Motor neuron (in vitro differentiated cells): ENCODE results near the gene MARCHF10. TPM values are rescaled to one million over a fixed set of nuclear protein-coding genes. Genes with fewer than 3 reads are reported as not detected.

Source experiments
- ATAC-seq, 8 experiments: fragments of 200-7000 bp; cut with Tn5 transposase; replicated peaks in 6 of 8; 2 replicates each; pipeline ENCODE4 v1.8.0; 2021; ENCODE audit warnings: mild to moderate bottlenecking in 8 of 8, moderate library complexity in 8 of 8
- H3K27ac ChIP-seq, 2 donors: fragments of 250-450 bp; sonication (Bioruptor Pico); 2 replicates each; pipeline ENCODE4 v1.9.0; 2021; ENCODE audit warnings: antibody characterized with exemption in 2 of 2, mild to moderate bottlenecking in 2 of 2, moderate library complexity in 1 of 2
- H3K4me1 ChIP-seq, 2 donors: fragments of 250-450 bp; sonication (Bioruptor Pico); replicated peaks in 1 of 2; 2 replicates each; pipeline ENCODE4 v1.6.1; 2021; ENCODE audit warnings: antibody characterized with exemption in 2 of 2, mild to moderate bottlenecking in 2 of 2, moderate library complexity in 1 of 2
- H3K4me3 ChIP-seq, 5 donors: fragments of 250-450 bp; sonication (Bioruptor Pico); 2 replicates each; pipeline ENCODE4 v1.9.0; 2021; ENCODE audit warnings: antibody characterized with exemption in 5 of 5, mild to moderate bottlenecking in 5 of 5, moderate library complexity in 4 of 5
- WGBS, 10 experiments: fragments of 450-650 bp; shearing (Covaris generic); methylation state at CpG; one replicate each; pipeline ENCODE4 v1.0.0; 2022; 5-methylcytosine and 5-hydroxymethylcytosine counted together
- in situ Hi-C, 9 experiments: fragments of 400-800 bp; cut with MboI; loops; one replicate each; pipeline ENCODE4 v1.15.0; 2021; ENCODE audit warnings: low sequenced_read_pairs in 9 of 9, low pct_unique_long_range_greater_than_20kb in 2 of 9; ENCODE audit not compliant: unreplicated experiment in 9 of 9
- total RNA-seq, 8 experiments: library from RNA; unstranded; fragments of 300-600 nt; gene quantifications; 2 replicates each; pipeline versions ENCODE4 v1.2.3 to v1.2.4, GENCODE V29; 2022

The MARCHF10 gene
- total RNA-seq, 8 experiments from 2014 or later = 0.20 to 2.2 (median 0.71) TPM; not detected in 1

DNA sequence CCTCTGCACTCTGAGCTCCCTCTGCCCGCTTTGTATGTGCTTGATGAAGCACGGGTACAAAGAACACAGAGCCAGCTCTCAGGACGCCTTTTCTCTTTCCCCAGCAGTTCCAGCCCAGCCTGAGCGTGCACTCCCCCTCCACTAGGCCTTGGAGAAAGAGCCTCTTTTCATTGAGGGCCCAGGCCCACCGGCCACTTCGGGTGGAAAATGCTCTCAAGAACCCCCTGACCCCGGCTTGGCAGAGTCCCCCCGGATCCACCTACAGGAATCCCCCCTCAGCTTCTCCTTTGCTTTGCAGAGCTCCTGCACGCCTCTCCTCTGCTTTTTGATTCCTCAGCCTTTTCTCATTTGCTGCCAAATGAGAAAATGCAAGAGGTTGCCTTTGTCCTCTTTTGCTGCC, 150.4 kb downstream of the MARCHF10 start:
- Histone ChIP-seq H3K4me1 (peaks cover 21 to 32% of the 10 kb centered on the region in 2 donors), H3K4me3 (no peak overlapping the region), H3K27ac (peak overlapping the region; percentile 55 to 76)
- 5 to 50% (median 20%) methylated on average over 1 to 4 of the region's 9 CpGs; no CpG with 5 or more reads in 7 of the 10 experiments for WGBS, 10 experiments
- ATAC-seq = no peak
- in situ Hi-C loops = no loop called here

DNA sequence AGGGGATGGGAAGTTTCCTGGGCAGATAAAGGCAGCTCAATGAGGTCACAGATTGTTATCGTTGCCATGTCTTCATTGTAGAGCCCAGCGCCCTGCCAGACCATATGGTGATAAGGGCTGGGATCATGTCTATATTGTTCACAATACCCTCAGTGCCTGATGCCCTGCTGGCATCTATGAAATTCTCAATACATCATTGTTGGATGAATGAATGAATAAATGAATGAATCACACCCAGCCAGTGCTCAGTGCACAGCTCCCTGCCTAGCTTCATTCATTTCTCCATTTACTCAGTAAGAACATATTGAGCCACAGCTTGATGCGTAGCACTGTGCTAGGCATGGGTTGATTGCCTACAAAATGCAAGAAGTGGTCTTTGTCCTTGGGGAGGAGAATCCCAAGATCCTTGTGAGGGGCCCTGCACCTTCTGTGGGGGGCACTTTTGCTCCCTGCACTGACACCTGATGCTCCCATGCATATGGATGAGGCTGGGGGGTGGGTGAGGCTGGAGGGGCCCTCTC, 150.9 kb downstream of the MARCHF10 start:
- Histone ChIP-seq H3K4me3 (no peak overlapping the region), H3K27ac (no peak overlapping the region), H3K4me1 (peaks cover 25 to 36% of the 10 kb centered on the region in 2 donors)
- no peak for ATAC-seq
- in situ Hi-C loops = no loop called here
- 80 to 100% (median 80%) methylated on average over 1 to 3 of the region's 3 CpGs; no CpG with 5 or more reads in 5 of the 10 experiments for WGBS, 10 experiments

DNA sequence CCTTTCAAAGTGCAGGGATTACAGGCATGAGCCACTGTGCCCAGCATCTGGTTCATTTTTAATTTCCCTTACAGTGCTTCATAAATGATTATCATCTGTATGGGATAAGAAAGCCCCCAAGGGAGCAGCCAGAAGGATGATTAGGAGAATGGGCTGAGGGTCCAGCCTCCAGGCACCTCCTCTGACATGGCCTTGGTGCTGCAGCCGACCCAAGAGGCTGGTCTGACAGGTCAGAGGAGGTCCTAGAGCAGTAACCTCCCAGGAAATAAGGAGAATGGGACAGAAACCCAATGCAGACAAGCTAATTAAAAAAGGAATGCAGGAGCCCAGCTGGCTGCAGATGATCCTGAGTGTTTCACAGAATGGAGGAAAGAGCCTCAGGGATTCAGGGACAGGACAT, 151.7 kb downstream of the MARCHF10 start:
- ATAC-seq = no peak
- peaks cover 28 to 38% of the 10 kb centered on the region in 2 donors for H3K4me1 ChIP-seq
- 50 to 80% (median 67%) methylated on average over 1 of the region's 1 CpG; no CpG with 5 or more reads in 5 of the 10 experiments for WGBS, 10 experiments

DNA sequence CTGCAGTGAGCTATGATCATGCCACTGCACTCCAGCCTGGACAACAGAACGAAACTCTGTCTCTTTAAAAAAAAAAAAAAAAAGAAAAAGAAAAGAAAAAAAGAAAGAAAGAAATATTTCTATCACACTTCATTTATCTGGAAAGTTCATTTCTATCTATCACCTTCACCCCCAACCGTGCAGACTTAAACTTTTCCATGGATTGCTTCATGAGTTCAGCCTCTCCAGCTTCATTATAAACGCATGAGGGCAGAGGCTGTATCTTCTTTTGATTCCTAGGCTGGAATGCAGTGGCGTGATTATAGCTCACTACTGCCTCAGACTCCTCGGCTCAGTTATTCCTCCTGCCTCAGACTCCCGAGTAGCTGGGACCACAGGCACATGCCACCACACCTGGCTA, 152.5 kb downstream of the MARCHF10 start:
- Histone ChIP-seq H3K4me1 (peaks cover 28 to 38% of the 10 kb centered on the region in 2 donors), H3K4me3 (no peak overlapping the region), H3K27ac (no peak overlapping the region)
- ATAC-seq = no peak
- in situ Hi-C loops = no loop called here
- 50 to 100% (median 94%) methylated on average over 1 to 5 of the region's 6 CpGs for WGBS, 10 experiments

More for the DNA sequence above, 151.7 kb downstream of the MARCHF10 start:
- in situ Hi-C loops = no loop called here
- Histone ChIP-seq H3K27ac (no peak overlapping the region), H3K4me3 (no peak overlapping the region)

DNA sequence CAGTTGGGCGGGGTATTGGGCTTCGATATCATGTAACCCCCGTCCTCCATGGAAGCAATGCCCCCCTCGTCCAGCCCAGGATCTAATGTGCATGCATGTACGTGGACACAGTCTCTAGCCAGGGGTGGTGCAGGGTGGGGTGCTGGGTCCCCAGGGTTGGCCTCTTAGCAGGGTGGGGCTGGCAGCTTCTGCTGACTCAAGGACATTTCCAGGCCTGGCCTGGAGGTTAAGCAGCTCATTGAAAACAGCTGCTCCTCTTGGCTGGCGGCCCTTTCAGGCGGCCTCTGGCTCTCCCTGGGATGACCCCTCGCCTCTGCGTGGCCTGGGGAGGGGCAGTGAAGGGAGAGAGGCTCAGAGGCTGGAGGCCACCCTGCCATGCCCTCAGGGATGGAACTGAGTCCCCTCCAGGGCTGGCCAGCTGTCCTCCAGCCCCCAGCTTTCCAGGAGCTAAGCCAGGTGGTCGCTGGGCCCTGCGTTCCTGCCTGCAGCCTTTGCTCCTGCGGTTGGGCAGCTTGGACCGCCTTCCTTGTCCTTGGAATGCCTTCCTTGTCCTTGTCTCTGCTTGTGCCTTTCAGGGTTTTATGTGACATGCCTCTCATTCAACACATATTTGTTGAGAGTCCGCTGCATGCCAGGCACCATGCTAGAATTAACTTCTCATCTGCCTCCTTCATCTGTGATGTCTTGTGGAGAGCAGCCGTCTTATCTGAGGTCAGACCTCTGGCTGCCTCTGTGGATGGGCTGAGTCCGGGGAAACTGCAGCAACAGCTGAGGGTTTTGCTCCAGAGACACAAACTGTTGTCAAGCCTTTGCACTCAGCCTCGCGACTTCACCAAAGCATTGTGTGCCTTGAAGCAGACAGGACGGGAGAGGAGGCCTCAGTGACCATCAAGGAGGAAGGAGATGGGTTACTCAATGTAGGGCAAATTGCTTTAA, 154.0 kb downstream of the MARCHF10 start:
- ATAC-seq = peak in 7 of 8 experiments; percentile 25 to 91 (median 54)
- H3K4me3 ChIP-seq = peak overlapping the region in 2 of 5 donors; percentile 27 to 33
- peaks cover 28 to 38% of the 10 kb centered on the region in 2 donors for H3K4me1 ChIP-seq
- in situ Hi-C loops = no loop called here
- H3K27ac ChIP-seq = peak overlapping the region; percentile 88 to 93
- WGBS, 10 experiments = 18 to 80% (median 50%) methylated on average over 1 to 5 of the region's 19 CpGs; no CpG with 5 or more reads in 3 of the 10 experiments

DNA sequence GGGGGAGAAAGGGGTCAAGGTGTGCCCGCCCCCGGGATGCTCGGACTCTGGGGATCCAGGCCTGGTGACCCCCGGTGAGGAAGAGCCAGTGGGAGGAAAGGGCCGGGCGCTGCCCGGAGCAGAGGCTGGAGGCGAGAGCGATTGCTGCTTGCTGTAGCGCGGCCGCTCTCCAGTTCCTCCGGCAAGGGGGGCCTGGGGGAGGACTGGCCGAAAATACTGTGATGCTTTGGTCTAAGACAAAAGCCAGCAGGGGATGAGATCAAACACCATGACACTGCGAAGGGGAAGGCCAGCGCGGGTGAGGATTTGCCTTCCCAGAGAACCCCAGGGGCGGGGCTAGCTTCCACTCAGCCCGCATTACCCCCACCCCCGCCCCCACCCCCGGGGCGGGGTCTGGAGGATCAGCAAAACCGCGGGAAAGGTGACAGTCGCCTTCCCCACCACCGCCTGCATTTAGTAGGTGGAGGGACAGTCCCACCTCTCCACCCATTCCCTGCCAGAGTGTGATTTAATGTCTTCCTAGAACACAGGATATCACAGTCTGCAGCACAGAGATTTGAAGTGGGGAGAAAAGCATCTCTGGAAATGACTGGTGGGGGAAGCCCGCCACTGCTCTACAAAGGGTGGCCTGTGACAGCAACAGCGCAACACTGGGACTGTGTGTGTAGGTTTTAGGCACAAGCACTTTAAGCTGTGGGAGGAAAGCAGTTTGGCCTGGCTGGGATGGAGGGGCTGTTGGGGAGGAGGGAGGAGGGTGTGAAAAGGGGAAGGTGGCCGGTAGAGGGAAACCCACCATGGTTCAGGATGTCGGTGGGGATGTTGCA, 154.9 kb downstream of the MARCHF10 start:
- in situ Hi-C loops = no loop called here

DNA sequence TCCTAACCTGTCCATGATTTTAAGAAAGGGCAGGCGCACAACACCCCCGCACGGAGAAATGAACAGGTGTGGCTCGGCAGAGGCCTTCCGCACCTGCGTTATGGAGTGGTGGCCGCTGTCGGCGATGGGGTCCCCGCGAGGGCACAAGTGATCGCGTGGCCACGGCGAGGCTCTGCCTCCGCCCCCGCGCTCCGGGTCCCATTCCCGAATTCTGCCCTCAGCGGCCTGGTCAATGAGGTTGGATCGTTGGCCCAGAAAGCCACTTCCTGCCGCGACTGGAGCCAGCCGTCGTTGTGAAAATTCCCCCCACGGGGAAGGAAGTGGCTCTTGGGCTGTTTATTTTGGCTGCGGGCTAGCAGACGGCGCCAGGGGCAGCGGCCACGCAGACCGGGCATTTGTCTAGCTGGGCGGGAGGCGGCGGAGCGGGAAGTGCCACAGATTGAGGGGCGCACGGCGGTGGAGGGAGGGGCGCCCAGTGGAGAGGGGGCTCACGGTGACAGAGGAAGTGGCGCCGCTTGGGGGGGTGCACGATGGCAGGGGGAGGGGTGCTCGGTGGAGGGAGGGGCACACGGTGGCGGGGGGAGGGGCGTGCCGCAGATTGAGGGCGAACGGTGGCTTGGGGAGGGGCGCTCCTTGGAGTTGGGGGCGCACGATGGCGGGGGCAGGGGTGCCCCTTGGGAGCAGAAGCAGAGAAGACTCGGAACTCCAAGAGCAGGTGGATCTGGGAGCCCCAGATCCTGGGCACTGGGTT, 155.7 kb downstream of the MARCHF10 start:
- peak overlapping the region; percentile 14 to 33 (median 27) for H3K4me3 ChIP-seq
- ATAC-seq = peak in 6 of 8 experiments; percentile 4 to 19 (median 10)
- peak overlapping the region; percentile 88 to 93 for H3K27ac ChIP-seq
- in situ Hi-C loops = no loop called here
- 40 to 60% (median 60%) methylated on average over 1 to 4 of the region's 57 CpGs; no CpG with 5 or more reads in 7 of the 10 experiments for WGBS, 10 experiments
- H3K4me1 ChIP-seq = peaks cover 25 to 32% of the 10 kb centered on the region in 2 donors

More for the DNA sequence above, 154.9 kb downstream of the MARCHF10 start:
- peak overlapping the region; percentile 14 to 33 (median 27) for H3K4me3 ChIP-seq
- peak; percentile 57 to 85 (median 78) for ATAC-seq
- H3K4me1 ChIP-seq = peaks cover 28 to 38% of the 10 kb centered on the region in 2 donors
- WGBS, 10 experiments = 0% methylated on average over 1 to 8 of the region's 30 CpGs; no CpG with 5 or more reads in 8 of the 10 experiments
- peak overlapping the region; percentile 88 to 93 for H3K27ac ChIP-seq

Other genes starting within 250 kb of the MARCHF10 start
- gene MRC2, start 180.6 kb downstream of the MARCHF10 start, total RNA-seq = 100 to 1,000 TPM in 1 of 8 experiments, 10 to 100 TPM in 6, 1 to 10 TPM in 1; 6.9 to 207 (median 33.6) TPM
- 10 to 100 TPM; 16.6 to 84.3 (median 48.5) TPM for gene TANC2, start 157.9 kb upstream of the MARCHF10 start, total RNA-seq